Panc1 (cell line): ENCODE measurements around the gene IST1.

Source experiments
- SIN3A ChIP-seq: IDR thresholded peaks from 2 replicates; pipeline ENCODE4 v1.6.1; 2012; ENCODE audit warnings: low read depth, mild to moderate bottlenecking, low read length, moderate library complexity, borderline replicate concordance; ENCODE audit not compliant: insufficient read depth
- TF ChIP-seq, protein P1 (sequence below): fragments of 450-650 bp; IDR thresholded peaks from 2 replicates; pipeline ENCODE4 v1.5.1; 2017; ENCODE audit warnings: mild to moderate bottlenecking
- TF ChIP-seq, protein P2 (sequence below), 2 experiments: IDR thresholded peaks; 2 replicates each; pipeline ENCODE4 v1.6.1; 2011 to 2012; ENCODE audit warnings: low read depth in 2 of 2, control low read depth in 1 of 2, low read length in 1 of 2, mild to moderate bottlenecking in 1 of 2, moderate library complexity in 1 of 2; ENCODE audit not compliant: insufficient read depth in 1 of 2

DNA sequence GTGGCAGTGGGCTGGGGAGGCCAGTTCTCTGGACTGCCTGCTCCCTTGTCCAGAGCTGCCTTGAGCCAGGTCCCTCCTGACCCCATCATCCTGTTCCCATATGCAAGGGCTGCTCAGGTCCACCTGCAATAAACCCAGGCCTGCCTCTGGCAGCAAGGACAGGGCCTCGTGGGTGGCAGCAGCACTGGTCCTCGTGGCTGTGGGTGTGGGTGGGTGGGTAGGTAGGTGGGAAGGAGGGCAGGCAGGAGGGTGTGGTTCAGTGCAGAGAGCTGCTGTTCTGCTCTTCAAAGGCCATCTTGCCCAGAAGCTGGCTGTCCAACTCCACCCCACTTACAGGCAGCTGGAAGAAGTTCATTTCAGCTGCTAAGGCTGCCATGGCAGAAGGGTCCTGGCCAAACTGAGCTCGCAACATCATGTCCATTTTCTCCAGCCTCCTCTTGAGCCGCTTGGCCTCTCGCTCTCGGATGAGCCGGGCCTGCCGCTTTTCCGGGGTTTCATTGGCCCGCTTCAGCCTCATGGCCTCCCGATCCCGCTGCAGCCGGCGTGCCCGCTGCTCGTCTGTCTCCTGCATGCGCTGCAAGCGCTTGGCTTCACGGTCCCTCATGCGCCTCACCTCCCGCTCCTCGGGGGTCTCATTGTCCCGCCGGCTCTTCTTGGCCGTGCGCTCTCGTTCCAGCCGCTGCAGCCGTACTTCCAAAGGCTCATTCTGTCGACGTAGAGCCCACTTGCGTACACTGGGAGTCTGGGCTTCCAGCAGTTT lies 35.4 kb upstream of the IST1 start:
- TF ChIP-seq, protein P1, sequence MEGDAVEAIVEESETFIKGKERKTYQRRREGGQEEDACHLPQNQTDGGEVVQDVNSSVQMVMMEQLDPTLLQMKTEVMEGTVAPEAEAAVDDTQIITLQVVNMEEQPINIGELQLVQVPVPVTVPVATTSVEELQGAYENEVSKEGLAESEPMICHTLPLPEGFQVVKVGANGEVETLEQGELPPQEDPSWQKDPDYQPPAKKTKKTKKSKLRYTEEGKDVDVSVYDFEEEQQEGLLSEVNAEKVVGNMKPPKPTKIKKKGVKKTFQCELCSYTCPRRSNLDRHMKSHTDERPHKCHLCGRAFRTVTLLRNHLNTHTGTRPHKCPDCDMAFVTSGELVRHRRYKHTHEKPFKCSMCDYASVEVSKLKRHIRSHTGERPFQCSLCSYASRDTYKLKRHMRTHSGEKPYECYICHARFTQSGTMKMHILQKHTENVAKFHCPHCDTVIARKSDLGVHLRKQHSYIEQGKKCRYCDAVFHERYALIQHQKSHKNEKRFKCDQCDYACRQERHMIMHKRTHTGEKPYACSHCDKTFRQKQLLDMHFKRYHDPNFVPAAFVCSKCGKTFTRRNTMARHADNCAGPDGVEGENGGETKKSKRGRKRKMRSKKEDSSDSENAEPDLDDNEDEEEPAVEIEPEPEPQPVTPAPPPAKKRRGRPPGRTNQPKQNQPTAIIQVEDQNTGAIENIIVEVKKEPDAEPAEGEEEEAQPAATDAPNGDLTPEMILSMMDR: no peak
- TF ChIP-seq, protein P2, sequence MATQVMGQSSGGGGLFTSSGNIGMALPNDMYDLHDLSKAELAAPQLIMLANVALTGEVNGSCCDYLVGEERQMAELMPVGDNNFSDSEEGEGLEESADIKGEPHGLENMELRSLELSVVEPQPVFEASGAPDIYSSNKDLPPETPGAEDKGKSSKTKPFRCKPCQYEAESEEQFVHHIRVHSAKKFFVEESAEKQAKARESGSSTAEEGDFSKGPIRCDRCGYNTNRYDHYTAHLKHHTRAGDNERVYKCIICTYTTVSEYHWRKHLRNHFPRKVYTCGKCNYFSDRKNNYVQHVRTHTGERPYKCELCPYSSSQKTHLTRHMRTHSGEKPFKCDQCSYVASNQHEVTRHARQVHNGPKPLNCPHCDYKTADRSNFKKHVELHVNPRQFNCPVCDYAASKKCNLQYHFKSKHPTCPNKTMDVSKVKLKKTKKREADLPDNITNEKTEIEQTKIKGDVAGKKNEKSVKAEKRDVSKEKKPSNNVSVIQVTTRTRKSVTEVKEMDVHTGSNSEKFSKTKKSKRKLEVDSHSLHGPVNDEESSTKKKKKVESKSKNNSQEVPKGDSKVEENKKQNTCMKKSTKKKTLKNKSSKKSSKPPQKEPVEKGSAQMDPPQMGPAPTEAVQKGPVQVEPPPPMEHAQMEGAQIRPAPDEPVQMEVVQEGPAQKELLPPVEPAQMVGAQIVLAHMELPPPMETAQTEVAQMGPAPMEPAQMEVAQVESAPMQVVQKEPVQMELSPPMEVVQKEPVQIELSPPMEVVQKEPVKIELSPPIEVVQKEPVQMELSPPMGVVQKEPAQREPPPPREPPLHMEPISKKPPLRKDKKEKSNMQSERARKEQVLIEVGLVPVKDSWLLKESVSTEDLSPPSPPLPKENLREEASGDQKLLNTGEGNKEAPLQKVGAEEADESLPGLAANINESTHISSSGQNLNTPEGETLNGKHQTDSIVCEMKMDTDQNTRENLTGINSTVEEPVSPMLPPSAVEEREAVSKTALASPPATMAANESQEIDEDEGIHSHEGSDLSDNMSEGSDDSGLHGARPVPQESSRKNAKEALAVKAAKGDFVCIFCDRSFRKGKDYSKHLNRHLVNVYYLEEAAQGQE (IDR thresholded peaks at IDR 0.05; ENCODE audit: insufficient read depth in 1 of 2, low read depth in 2 of 2, low read length in 1 of 2): no peak
- no peak for TF ChIP-seq SIN3A
